Kidney (tissue), 14 donors: ENCODE results near the gene SERPINA6. TPM values are rescaled to one million over a fixed set of nuclear protein-coding genes. Genes with fewer than 3 reads are reported as not detected.

Experiments used
- DNase-seq, 5 donors: peaks; one replicate each; pipeline ENCODE4 v3.0.0-alpha.2; 2013 to 2020
- FAIRE-seq: peaks from 2 replicates; lab custom pipeline; 2012; peaks lifted over from hg19 to GRCh38; lab: Jason Lieb, UNC
- H3K27ac ChIP-seq, 2 donors: one replicate each; pipeline ENCODE4 v1.7.0; 2013; ENCODE audit warnings: low read depth in 2 of 2, low read length in 2 of 2, inconsistent platforms in 1 of 2
- H3K27me3 ChIP-seq: one replicate; pipeline ENCODE4 v1.7.1; 2013; ENCODE audit warnings: low read length, inconsistent platforms; ENCODE audit not compliant: control insufficient read depth, insufficient read depth
- H3K36me3 ChIP-seq, 3 donors: one replicate each; pipeline versions ENCODE4 v1.7.0 to v1.7.1; 2013; ENCODE audit warnings: low read length in 3 of 3, control low read depth in 1 of 3, inconsistent platforms in 1 of 3; ENCODE audit not compliant: insufficient read depth in 3 of 3, control insufficient read depth in 2 of 3
- H3K4me1 ChIP-seq, 3 donors: one replicate each; pipeline versions ENCODE4 v1.7.0 to v1.7.1; 2013; ENCODE audit warnings: low read length in 3 of 3, inconsistent platforms in 1 of 3, low read depth in 1 of 3; ENCODE audit not compliant: control insufficient read depth in 2 of 3, insufficient read depth in 2 of 3
- H3K4me3 ChIP-seq, 3 donors: one replicate each; pipeline versions ENCODE4 v1.7.0 to v1.8.1; 2013; ENCODE audit warnings: low read length in 3 of 3, control low read depth in 1 of 3, inconsistent platforms in 1 of 3
- H3K9ac ChIP-seq, 3 donors: one replicate each; pipeline versions ENCODE4 v1.7.0 to v1.7.1; 2013; ENCODE audit warnings: low read length in 3 of 3, control low read depth in 1 of 3, inconsistent platforms in 1 of 3
- H3K9me3 ChIP-seq, 3 donors: one replicate each; pipeline versions ENCODE4 v1.7.0 to v1.7.1; 2013; ENCODE audit warnings: low read length in 3 of 3, control low read depth in 1 of 3, inconsistent platforms in 1 of 3; ENCODE audit not compliant: control insufficient read depth in 2 of 3, insufficient read depth in 1 of 3
- intact Hi-C: fragments of 100-400 bp; cut with DNase I; formaldehyde crosslinking; loops from one replicate; pipeline ENCODE4 v1.11.1; 2022
- polyA plus RNA-seq: library from polyadenylated mRNA; stranded (reverse); fragments of 350-450 nt; fragmentation: Illumina TruSeq; extraction: RNeasy Lipid Tissue Mini Kit (QIAGEN cat#74804); gene quantifications from one replicate; pipeline ENCODE4 v1.2.3, GENCODE V29; 2014; ENCODE audit warnings: low read depth, low replicate concordance; ENCODE audit not compliant: insufficient read depth
- total RNA-seq: library from RNA; stranded (reverse); fragmentation: NEBNext Ultra II Directional; extraction: Animal tissue kit (Norgen Biotek cat#: 25700); gene quantifications from one replicate; pipeline ENCODE4 v1.2.1, GENCODE V29; 2021
- TF ChIP-seq, protein P1 (sequence below): IDR thresholded peaks from 3 replicates; pipeline ENCODE4 v1.5.1; 2012; ENCODE audit warnings: mild to moderate bottlenecking, moderate library complexity, borderline replicate concordance; ENCODE audit not compliant: insufficient read depth; ENCODE audit errors: extremely low read depth
- donor health status: control.
- donor health status: control.
- donor health status: control.
- donor health status: control.
- donor health status: control.
- donor health status: DM: yes; HTN: yes; CAD: no.
- donor health status: Normal renal cell carcinoma (clear cell type).

Gene SERPINA6
- total and polyA plus RNA-seq, 2 donors from 2014 or later: 1.7 to 12.9 TPM

DNA sequence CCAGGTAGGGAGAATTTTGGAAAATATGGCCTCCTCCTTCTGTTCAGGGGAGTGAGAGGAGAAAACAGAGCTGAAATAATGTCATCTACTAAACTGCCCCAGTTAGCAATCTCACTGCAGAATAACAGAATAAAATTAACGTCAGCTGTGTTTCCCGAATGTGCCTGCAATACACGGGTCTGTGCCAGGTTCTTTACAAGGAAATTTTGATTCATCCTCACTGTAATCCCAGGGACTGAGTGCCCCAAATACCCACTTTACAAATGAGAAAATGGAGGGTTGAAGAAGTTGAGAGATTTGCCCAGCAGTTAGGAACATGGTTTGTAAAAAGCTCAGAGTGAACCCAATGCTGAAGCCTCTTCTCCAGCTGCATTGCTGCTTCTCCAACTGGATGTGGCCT, 21.3 kb upstream of the SERPINA6 start:
- FAIRE-seq: no peak
- Histone ChIP-seq H3K4me3 (no peak overlapping the region), H3K27me3 (no peaks in the 10 kb centered on the region), H3K9me3 (no peaks in the 10 kb centered on the region), H3K36me3 (no peaks in the 10 kb centered on the region), H3K4me1 (peaks cover 0 to 15% (median 10%) of the 10 kb centered on the region in 3 donors), H3K27ac (no peak overlapping the region), H3K9ac (no peak overlapping the region)
- DNase-seq: no peak
- intact Hi-C loops: no loop called here
- TF ChIP-seq, protein P1, sequence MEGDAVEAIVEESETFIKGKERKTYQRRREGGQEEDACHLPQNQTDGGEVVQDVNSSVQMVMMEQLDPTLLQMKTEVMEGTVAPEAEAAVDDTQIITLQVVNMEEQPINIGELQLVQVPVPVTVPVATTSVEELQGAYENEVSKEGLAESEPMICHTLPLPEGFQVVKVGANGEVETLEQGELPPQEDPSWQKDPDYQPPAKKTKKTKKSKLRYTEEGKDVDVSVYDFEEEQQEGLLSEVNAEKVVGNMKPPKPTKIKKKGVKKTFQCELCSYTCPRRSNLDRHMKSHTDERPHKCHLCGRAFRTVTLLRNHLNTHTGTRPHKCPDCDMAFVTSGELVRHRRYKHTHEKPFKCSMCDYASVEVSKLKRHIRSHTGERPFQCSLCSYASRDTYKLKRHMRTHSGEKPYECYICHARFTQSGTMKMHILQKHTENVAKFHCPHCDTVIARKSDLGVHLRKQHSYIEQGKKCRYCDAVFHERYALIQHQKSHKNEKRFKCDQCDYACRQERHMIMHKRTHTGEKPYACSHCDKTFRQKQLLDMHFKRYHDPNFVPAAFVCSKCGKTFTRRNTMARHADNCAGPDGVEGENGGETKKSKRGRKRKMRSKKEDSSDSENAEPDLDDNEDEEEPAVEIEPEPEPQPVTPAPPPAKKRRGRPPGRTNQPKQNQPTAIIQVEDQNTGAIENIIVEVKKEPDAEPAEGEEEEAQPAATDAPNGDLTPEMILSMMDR: no peak

DNA sequence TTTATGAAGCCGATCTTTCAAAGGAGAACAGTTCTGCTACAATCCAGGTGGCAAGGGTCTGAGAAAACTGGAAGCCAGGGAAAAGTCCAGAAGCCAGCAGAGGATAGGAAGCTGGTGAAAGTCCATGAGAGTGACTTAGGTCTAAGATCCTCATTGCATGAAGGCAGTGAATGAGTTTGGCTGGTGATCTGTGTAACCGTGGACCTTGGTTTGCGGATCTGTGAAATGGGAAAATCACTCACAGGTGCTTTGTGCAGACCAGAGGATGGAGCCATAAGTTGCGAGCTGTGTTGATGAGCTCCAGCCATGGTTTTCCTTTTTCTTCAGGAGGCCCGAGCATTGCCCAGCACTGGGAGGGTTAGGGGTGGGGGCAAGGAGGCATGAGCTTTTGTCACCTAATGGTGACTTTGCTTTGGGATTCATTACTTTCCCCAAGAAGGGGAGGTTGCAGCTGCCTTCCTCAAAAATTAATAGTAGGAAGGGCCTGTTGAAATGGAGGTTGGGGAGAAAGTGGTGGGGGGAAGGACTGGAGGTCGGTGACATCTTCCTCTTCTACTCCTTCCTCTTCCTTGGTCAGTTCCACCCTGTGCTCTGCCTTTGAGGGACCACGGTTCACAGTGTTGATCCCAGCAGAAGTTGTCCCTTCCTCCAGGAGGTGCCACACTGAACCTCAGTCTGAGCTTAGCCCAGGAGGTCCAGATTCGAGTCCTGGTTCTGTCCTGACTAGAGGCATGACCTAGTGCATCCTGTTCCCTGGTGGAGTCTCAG, 20.3 kb upstream of the SERPINA6 start:
- DNase-seq (no peak), FAIRE-seq (no peak)
- Histone ChIP-seq H3K27me3 (no peaks in the 10 kb centered on the region), H3K27ac (no peak overlapping the region), H3K4me3 (no peak overlapping the region), H3K36me3 (no peaks in the 10 kb centered on the region), H3K4me1 (peaks cover 0 to 15% (median 10%) of the 10 kb centered on the region in 3 donors), H3K9ac (no peak overlapping the region), H3K9me3 (no peaks in the 10 kb centered on the region)
- TF ChIP-seq, protein P1: no peak
- intact Hi-C loops: no loop called here

DNA sequence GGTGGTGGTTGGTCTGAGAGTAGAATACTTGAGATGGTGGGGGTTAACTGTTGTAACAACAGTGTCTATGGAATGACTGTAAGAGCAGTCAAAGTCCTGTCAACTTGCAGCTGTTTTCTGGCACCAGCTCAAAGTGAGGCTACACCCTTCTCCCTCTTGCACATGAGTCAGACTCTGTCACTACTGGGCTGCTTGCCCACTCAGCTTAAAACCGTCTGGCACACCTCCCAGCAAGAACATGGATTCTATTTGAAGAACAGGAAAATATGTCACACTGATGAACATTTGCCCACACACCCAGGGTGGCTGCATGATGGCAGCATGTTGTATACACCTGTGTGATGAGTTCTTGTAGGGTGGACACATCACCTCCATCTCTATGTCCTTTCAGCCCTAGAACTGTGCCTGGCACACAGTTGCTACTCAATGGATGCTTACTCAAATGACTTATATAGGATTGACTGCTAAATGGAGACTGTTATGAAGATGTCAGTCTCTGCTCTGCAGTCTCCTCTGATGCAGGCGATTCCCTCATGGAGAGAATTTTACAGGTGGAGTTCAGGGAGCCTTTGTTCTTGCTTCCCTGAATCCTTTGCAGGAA, 19.3 kb upstream of the SERPINA6 start:
- Histone ChIP-seq H3K9me3 (no peaks in the 10 kb centered on the region), H3K27me3 (no peaks in the 10 kb centered on the region), H3K4me3 (no peak overlapping the region), H3K4me1 (peaks cover 0 to 15% (median 10%) of the 10 kb centered on the region in 3 donors), H3K36me3 (no peaks in the 10 kb centered on the region), H3K9ac (no peak overlapping the region), H3K27ac (no peak overlapping the region)
- no peak for FAIRE-seq
- TF ChIP-seq, protein P1: no peak
- intact Hi-C loops: no loop called here
- peak in 3 of 5 donors; percentile 46 to 90 (median 81) for DNase-seq
